Panc1 (cell line): ENCODE data around the gene REXO4. TPM values are rescaled to one million over a fixed set of nuclear protein-coding genes. Genes with fewer than 3 reads are reported as not detected.
"Not testable (repeated sequence)": the region's sequence is repeated elsewhere in the genome, so short reads cannot be mapped to it uniquely, and the experiment has no call there.

Source experiments
- ATAC-seq: fragments of 200-7000 bp; cut with Tn5 transposase; 2 replicates; pipeline ENCODE4 v1.9.1; 2020; ENCODE audit warnings: mild to moderate bottlenecking, moderate library complexity
- BruUV-seq: library from RNA; stranded (reverse); fragments of 400-500 nt; replicated peaks from 2 replicates; lab custom pipeline; 2021; lab: Mats Ljungman, UMichigan
- CTCF ChIA-PET: fragments of 300-600 bp; sonication (Branson Sonifier 250); formaldehyde crosslinking; loops from one replicate; lab custom pipeline; 2022; ENCODE audit warnings: antibody characterized with exemption; lab: Charles Lee
- POLR2A ChIA-PET: fragments of 300-600 bp; sonication (Branson Sonifier 250); formaldehyde crosslinking; loops from one replicate; lab custom pipeline; 2022; ENCODE audit warnings: antibody characterized with exemption; lab: Charles Lee
- DNase-seq: peaks from one replicate; pipeline ENCODE4 v3.0.0-alpha.2; 2010; ENCODE audit warnings: low read depth, low spot score
- H3K27ac ChIP-seq: 2 replicates; pipeline ENCODE4 v1.5.1; 2011; ENCODE audit warnings: mild to moderate bottlenecking, low read length, inconsistent platforms
- H3K27me3 ChIP-seq: fragments of 200-500 bp; sonication (Bioruptor generic); 2 replicates; pipeline ENCODE4 v1.6.0; 2014; ENCODE audit warnings: low read length, inconsistent platforms; ENCODE audit not compliant: control insufficient read depth, insufficient read depth
- H3K36me3 ChIP-seq: fragments of 200-500 bp; sonication (Bioruptor generic); 2 replicates; pipeline ENCODE4 v1.5.1; 2014; ENCODE audit warnings: inconsistent platforms, mild to moderate bottlenecking, low read length, moderate library complexity; ENCODE audit not compliant: control insufficient read depth, insufficient read depth
- H3K4me1 ChIP-seq: 2 replicates; pipeline ENCODE4 v1.5.1; 2011; ENCODE audit warnings: inconsistent platforms, mild to moderate bottlenecking, low read length, moderate library complexity; ENCODE audit not compliant: control insufficient read depth, insufficient read depth
- H3K4me3 ChIP-seq, 2 experiments: 2 replicates each; pipeline ENCODE4 v1.5.1; 2011 to 2012; ENCODE audit warnings: low read depth in 2 of 2, low read length in 2 of 2, mild to moderate bottlenecking in 2 of 2, inconsistent platforms in 1 of 2, moderate library complexity in 1 of 2
- H3K9me3 ChIP-seq: fragments of 200-500 bp; sonication (Bioruptor generic); 2 replicates; pipeline ENCODE4 v1.5.1; 2014; ENCODE audit warnings: low read depth, mild to moderate bottlenecking, inconsistent platforms, low read length, moderate library complexity; ENCODE audit not compliant: control insufficient read depth, insufficient read depth
- CTCF ChIP-seq: fragments of 450-650 bp; IDR thresholded peaks from 2 replicates; pipeline ENCODE4 v1.5.1; 2017; ENCODE audit warnings: mild to moderate bottlenecking
- POLR2AphosphoS5 ChIP-seq: IDR thresholded peaks from 2 replicates; pipeline ENCODE4 v1.6.1; 2012; ENCODE audit warnings: mild to moderate bottlenecking, low read depth, low read length, moderate library complexity
- SIN3A ChIP-seq: IDR thresholded peaks from 2 replicates; pipeline ENCODE4 v1.6.1; 2012; ENCODE audit warnings: low read depth, mild to moderate bottlenecking, low read length, moderate library complexity, borderline replicate concordance; ENCODE audit not compliant: insufficient read depth
- TCF7L2 ChIP-seq: IDR thresholded peaks from 2 replicates; pipeline ENCODE4 v1.6.1; 2011; ENCODE audit warnings: mild to moderate bottlenecking, low read depth, low read length, inconsistent platforms
- in situ Hi-C: cut with HindIII; loops from 2 replicates; pipeline ENCODE4 v1.10.0; 2016; ENCODE audit warnings: low sequenced_read_pairs, low pct_unique_long_range_greater_than_20kb
- intact Hi-C: fragments of 100-400 bp; cut with micrococcal nuclease; formaldehyde crosslinking; loops from one replicate; pipeline ENCODE4 v1.10.0; 2022; ENCODE audit not compliant: unreplicated experiment
- total RNA-seq: library from RNA; stranded (reverse); gene quantifications from one replicate; pipeline ENCODE4 v1.2.1, GENCODE V29; 2021; ENCODE audit not compliant: unreplicated experiment
- TF ChIP-seq, protein P1 (sequence below), 2 experiments: IDR thresholded peaks; 2 replicates each; pipeline ENCODE4 v1.6.1; 2011 to 2012; ENCODE audit warnings: low read depth in 2 of 2, control low read depth in 1 of 2, low read length in 1 of 2, mild to moderate bottlenecking in 1 of 2, moderate library complexity in 1 of 2; ENCODE audit not compliant: insufficient read depth in 1 of 2

The REXO4 gene
- total RNA-seq, 1 experiment from 2014 or later, result 19.9 TPM

GRCh38 chr9:133378408-133378962 lies 39.3 kb downstream of the REXO4 start:
- Histone ChIP-seq H3K9me3 (no peaks in the 10 kb centered on the region), H3K27me3 (no peaks in the 10 kb centered on the region), H3K4me1 (peaks cover 13% of the 10 kb centered on the region), H3K27ac (no peak overlapping the region; the same call in 1 of the 2 replicates), H3K4me3 (no peak overlapping the region), H3K36me3 (peaks cover 5% of the 10 kb centered on the region; the same call in 1 of the 2 replicates)
- POLR2A ChIA-PET, result no interaction called here
- CTCF ChIA-PET, result interaction anchor here (0.9 kb wide), 1 partner anchor 20 kb away, joined by 4 read pairs; no protein-coding TSS in a partner anchor
- intact Hi-C loops (no loop called here), in situ Hi-C loops (no loop called here)
- ATAC-seq, result no peak
- no peak for DNase-seq
- BruUV-seq, result no TSS peak
- TF ChIP-seq, protein P1, sequence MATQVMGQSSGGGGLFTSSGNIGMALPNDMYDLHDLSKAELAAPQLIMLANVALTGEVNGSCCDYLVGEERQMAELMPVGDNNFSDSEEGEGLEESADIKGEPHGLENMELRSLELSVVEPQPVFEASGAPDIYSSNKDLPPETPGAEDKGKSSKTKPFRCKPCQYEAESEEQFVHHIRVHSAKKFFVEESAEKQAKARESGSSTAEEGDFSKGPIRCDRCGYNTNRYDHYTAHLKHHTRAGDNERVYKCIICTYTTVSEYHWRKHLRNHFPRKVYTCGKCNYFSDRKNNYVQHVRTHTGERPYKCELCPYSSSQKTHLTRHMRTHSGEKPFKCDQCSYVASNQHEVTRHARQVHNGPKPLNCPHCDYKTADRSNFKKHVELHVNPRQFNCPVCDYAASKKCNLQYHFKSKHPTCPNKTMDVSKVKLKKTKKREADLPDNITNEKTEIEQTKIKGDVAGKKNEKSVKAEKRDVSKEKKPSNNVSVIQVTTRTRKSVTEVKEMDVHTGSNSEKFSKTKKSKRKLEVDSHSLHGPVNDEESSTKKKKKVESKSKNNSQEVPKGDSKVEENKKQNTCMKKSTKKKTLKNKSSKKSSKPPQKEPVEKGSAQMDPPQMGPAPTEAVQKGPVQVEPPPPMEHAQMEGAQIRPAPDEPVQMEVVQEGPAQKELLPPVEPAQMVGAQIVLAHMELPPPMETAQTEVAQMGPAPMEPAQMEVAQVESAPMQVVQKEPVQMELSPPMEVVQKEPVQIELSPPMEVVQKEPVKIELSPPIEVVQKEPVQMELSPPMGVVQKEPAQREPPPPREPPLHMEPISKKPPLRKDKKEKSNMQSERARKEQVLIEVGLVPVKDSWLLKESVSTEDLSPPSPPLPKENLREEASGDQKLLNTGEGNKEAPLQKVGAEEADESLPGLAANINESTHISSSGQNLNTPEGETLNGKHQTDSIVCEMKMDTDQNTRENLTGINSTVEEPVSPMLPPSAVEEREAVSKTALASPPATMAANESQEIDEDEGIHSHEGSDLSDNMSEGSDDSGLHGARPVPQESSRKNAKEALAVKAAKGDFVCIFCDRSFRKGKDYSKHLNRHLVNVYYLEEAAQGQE (IDR thresholded peaks at IDR 0.05; ENCODE audit: insufficient read depth in 1 of 2, low read depth in 2 of 2, low read length in 1 of 2), result no peak
- no peak for TF ChIP-seq SIN3A
- no peak for TF ChIP-seq CTCF

DNA sequence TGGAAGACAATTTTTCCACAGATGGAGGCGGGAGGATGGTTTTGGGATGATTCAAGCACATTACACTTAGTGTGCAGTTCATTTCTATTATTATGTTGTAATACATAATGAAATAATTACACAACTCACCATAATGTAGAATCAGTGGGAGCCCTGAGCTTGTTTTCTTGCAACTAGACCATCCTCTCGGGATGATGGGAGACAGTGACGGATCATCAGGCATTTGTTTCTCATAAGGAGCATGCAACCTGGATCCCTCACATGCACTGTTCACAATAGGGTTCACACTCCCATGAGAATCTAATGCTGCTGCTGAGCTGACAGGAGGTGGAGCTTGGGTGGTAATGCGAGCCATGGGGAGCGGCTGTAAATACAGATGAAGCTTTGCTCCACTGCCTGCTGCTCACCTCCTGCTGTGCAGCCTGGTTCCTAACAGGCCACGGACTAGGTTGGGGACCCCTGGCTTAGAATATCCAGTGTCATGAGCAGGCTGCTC lies 40.0 kb downstream of the REXO4 start:
- no peak for ATAC-seq
- H3K4me1 ChIP-seq, result peaks cover 13% of the 10 kb centered on the region
- in situ Hi-C loops (no loop called here), intact Hi-C loops (no loop called here)
- no peaks in the 10 kb centered on the region for H3K9me3 ChIP-seq
- BruUV-seq, result no TSS peak
- no peak overlapping the region for H3K27ac ChIP-seq
- no peak overlapping the region for H3K4me3 ChIP-seq
- H3K27me3 ChIP-seq, result no peaks in the 10 kb centered on the region
- ChIA-PET POLR2A (no interaction called here), CTCF (interaction anchor here (0.9 kb wide), 1 partner anchor 21 kb away, joined by 4 read pairs; no protein-coding TSS in a partner anchor)
- TF ChIP-seq, protein P1 (IDR thresholded peaks at IDR 0.05; ENCODE audit: insufficient read depth in 1 of 2, low read depth in 2 of 2, low read length in 1 of 2), result no peak
- no peak for TF ChIP-seq POLR2AphosphoS5
- TF ChIP-seq CTCF, result no peak
- no peak for TF ChIP-seq SIN3A
- no peak for TF ChIP-seq TCF7L2
- peaks cover 5% of the 10 kb centered on the region; the same call in 1 of the 2 replicates for H3K36me3 ChIP-seq
- no peak for DNase-seq

DNA sequence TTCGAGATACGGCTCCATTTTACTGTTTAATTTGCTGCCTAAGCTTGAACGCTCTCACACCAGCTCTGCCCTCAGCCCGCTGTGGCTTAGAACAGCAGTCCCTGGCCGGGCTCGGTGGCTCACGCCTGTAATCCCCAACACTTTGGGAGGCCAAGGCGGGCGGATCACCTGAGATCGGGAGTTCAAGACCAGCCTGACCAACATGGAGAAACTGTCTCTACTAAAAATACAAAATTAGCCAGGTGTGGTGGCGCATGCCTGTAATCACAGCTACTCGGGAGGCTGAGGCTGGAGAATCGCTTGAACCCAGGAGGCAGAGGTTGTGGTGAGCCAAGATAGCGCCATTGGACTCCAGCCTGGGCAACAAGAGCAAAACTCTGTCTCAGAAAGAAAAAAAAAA lies 40.5 kb downstream of the REXO4 start:
- H3K36me3 ChIP-seq, CTCF ChIA-PET, ATAC-seq, intact Hi-C loops, DNase-seq, H3K9me3 ChIP-seq, BruUV-seq, H3K27me3 ChIP-seq, in situ Hi-C loops, H3K27ac ChIP-seq, H3K4me3 ChIP-seq: not testable (repeated sequence)
- POLR2A ChIA-PET, result interaction anchor here (0.7 kb wide), 1 partner anchor 450 kb away, joined by 3 read pairs; no protein-coding TSS in a partner anchor
- peaks cover 13% of the 10 kb centered on the region for H3K4me1 ChIP-seq
